ENCODE results near the gene DIAPH2.

Gene DIAPH2

DNA sequence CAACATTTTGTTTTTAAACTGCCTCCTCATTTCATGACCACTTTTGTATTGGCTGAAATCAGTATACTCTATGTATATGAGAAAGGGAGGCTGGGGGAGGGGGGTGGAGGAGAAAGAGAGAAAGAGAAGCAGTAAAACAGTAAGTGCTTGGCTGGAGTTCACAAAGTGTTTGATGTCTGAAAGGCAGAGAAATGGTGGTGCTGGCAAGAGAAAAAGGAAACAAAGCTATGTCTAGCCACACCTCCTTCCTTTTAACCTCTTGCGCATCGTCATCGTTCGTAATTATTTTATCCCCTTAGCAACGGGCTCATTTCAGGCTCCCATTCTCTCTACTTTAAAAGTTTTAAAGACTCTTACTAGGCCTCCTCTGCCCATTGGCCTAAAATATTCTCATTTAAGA lies 224.6 kb downstream of the DIAPH2 start:
- intact Hi-C loops (cut with DNase I; ENCODE audit: low total_unique reads) = no loop called here

DNA sequence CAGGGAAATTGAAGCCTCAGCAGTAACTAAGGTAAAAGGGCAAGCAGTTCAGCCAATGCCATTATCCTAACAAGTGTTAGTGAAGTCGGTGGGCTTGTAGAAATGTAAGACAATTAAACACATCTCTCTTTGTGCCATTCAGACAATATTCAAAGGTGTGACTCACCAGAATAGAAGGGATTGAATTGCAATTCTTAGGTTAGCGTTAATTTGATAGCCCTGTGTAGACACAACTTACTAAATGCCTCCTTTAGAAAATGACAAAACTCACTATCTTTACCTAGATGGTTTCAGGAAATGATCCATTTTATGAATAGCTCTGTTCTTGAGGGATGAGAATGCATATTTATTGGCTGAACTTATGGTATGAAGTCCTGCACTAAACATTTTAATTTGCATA lies 234.2 kb downstream of the DIAPH2 start:
- no peak for DNase-seq
- H3K4me3 ChIP-seq = no peak overlapping the region
- H3K4me1 ChIP-seq = no peaks in the 10 kb centered on the region
- TF ChIP-seq, protein P1, sequence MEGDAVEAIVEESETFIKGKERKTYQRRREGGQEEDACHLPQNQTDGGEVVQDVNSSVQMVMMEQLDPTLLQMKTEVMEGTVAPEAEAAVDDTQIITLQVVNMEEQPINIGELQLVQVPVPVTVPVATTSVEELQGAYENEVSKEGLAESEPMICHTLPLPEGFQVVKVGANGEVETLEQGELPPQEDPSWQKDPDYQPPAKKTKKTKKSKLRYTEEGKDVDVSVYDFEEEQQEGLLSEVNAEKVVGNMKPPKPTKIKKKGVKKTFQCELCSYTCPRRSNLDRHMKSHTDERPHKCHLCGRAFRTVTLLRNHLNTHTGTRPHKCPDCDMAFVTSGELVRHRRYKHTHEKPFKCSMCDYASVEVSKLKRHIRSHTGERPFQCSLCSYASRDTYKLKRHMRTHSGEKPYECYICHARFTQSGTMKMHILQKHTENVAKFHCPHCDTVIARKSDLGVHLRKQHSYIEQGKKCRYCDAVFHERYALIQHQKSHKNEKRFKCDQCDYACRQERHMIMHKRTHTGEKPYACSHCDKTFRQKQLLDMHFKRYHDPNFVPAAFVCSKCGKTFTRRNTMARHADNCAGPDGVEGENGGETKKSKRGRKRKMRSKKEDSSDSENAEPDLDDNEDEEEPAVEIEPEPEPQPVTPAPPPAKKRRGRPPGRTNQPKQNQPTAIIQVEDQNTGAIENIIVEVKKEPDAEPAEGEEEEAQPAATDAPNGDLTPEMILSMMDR (IDR thresholded peaks at IDR 0.05) = no peak
- intact Hi-C loops (cut with DNase I; ENCODE audit: low total_unique reads) = no loop called here
- no peaks in the 10 kb centered on the region for H3K27me3 ChIP-seq
- no peak overlapping the region for H3K27ac ChIP-seq
- no peaks in the 10 kb centered on the region for H3K9me3 ChIP-seq
- H3K36me3 ChIP-seq = no peaks in the 10 kb centered on the region

More for the DNA sequence above, 224.6 kb downstream of the DIAPH2 start:
- DNase-seq = no peak
- H3K27me3 ChIP-seq = no peaks in the 10 kb centered on the region
- peaks cover 0 to 20% (median 1%) of the 10 kb centered on the region in 4 donors for H3K4me1 ChIP-seq
- no peaks in the 10 kb centered on the region for H3K36me3 ChIP-seq
- TF ChIP-seq, protein P1 (IDR thresholded peaks at IDR 0.05) = no peak
- H3K27ac ChIP-seq = no peak overlapping the region
- H3K9me3 ChIP-seq = no peaks in the 10 kb centered on the region
- H3K4me3 ChIP-seq = no peak overlapping the region

DNA sequence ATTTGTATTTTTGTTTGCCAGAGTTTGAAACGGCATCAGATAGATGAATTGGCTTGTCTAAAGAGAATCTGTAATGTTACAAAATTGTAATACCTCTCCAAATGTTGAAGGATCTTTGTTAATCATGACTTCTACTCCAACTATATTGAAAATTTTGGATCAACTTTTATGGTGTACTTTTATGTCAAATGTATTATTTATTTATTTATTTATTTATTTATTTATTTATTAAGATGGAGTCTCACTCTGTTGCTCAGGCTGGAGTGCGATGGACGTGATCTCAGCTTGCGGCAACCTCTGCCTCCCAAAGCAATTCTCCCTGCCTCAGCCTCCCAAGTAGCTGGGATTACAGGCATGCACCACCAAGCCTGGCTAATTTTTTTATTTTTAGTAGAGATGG lies 235.0 kb downstream of the DIAPH2 start:
- TF ChIP-seq, protein P1 (IDR thresholded peaks at IDR 0.05) = no peak
- no peak overlapping the region for H3K4me3 ChIP-seq
- H3K27ac ChIP-seq = no peak overlapping the region
- no peaks in the 10 kb centered on the region for H3K27me3 ChIP-seq
- intact Hi-C loops (cut with DNase I; ENCODE audit: low total_unique reads) = no loop called here
- no peaks in the 10 kb centered on the region for H3K4me1 ChIP-seq
- DNase-seq = no peak
- H3K9me3 ChIP-seq = no peaks in the 10 kb centered on the region
- no peaks in the 10 kb centered on the region for H3K36me3 ChIP-seq

DNA sequence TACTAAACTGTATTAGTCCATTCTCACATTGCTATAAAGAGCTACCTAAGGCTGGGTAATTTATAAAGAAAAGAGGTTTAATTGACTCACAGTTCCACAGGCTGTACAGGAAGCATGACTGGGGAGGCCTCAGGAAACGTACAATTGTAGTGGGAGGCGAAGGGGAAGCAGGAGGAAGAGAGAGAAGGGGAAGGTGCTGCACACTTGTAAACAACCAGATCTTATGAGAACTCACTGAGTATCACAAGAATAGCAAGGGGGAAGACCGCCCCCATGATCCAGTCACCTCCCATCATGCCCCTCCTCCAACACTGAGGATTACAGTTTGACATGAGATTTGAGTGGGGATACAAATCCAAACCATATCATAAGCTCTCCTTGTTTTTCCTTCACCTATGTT lies 239.9 kb downstream of the DIAPH2 start:
- DNase-seq = no peak
- intact Hi-C loops (cut with DNase I; ENCODE audit: low total_unique reads) = no loop called here

DNA sequence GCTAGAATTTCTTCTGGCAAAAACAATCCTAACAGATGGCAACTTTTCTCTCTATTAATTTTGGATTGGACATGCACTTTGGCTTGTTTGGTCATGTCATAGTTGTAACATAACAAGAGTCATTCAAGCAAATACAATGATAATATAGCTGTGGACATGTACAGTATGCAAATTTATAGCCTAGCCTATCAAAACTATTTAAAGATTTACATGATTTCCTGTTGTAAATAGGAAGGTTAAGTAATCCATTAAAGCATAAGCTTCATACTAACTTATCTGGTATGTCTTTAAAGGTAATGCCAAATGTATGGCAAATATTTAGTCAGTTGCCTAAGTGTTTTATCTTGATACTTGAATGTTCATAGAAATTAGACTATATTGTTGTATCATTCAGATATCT lies 244.4 kb downstream of the DIAPH2 start:
- no peaks in the 10 kb centered on the region for H3K9me3 ChIP-seq
- H3K27me3 ChIP-seq = no peaks in the 10 kb centered on the region
- no peak for DNase-seq
- intact Hi-C loops (cut with DNase I; ENCODE audit: low total_unique reads) = no loop called here
- H3K4me1 ChIP-seq = no peaks in the 10 kb centered on the region
- no peak overlapping the region for H3K4me3 ChIP-seq
- no peak overlapping the region for H3K27ac ChIP-seq
- no peaks in the 10 kb centered on the region for H3K36me3 ChIP-seq
- TF ChIP-seq, protein P1 (IDR thresholded peaks at IDR 0.05) = no peak

More for the DNA sequence above, 239.9 kb downstream of the DIAPH2 start:
- Histone ChIP-seq H3K4me3 (no peak overlapping the region), H3K36me3 (no peaks in the 10 kb centered on the region), H3K27ac (no peak overlapping the region), H3K9me3 (no peaks in the 10 kb centered on the region), H3K27me3 (no peaks in the 10 kb centered on the region), H3K4me1 (no peaks in the 10 kb centered on the region)
- TF ChIP-seq, protein P1 (IDR thresholded peaks at IDR 0.05) = no peak

DNA sequence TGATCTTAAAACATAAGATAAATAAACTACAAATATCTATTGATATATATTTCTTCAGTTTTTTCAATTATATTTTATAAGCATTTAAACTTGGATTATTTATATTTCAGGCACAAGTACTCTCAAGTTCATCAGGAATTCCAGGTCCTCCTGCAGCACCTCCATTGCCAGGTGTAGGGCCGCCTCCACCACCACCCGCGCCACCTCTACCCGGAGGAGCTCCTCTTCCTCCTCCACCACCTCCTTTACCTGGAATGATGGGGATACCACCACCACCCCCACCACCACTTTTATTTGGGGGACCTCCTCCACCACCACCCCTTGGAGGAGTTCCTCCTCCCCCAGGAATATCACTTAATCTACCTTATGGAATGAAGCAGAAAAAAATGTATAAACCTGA lies 273.1 kb downstream of the DIAPH2 start:
- Histone ChIP-seq H3K9me3 (peaks cover 0 to 11% (median 7%) of the 10 kb centered on the region in 3 donors), H3K4me1 (no peaks in the 10 kb centered on the region), H3K36me3 (peaks cover 4 to 29% (median 21%) of the 10 kb centered on the region in 3 donors), H3K27ac (no peak overlapping the region), H3K27me3 (no peaks in the 10 kb centered on the region), H3K4me3 (no peak overlapping the region)
- TF ChIP-seq, protein P1 (IDR thresholded peaks at IDR 0.05) = no peak
- no peak for DNase-seq
- intact Hi-C loops (cut with DNase I; ENCODE audit: low total_unique reads) = no loop called here
